WTC11 (cell line): ENCODE results near the gene RPTOR.

Experiments
- CTCF ChIP-seq: fragments of 200-600 bp; IDR thresholded peaks from 2 replicates; pipeline ENCODE4 v1.8.0; 2022; ENCODE audit warnings: antibody characterized with exemption
- NFYB ChIP-seq: sonication (generic); formaldehyde crosslinking; conservative IDR thresholded peaks from 2 replicates; pipeline ENCODE4 v1.8.0; 2022; ENCODE audit warnings: low read depth, missing genetic modification reagents
- PRDM15 ChIP-seq: sonication (generic); formaldehyde crosslinking; IDR thresholded peaks from 2 replicates; pipeline ENCODE4 v1.8.0; 2022; ENCODE audit warnings: missing genetic modification reagents
- SP1 ChIP-seq: sonication (generic); formaldehyde crosslinking; conservative IDR thresholded peaks from 2 replicates; pipeline ENCODE4 v1.8.1; 2022; ENCODE audit warnings: missing genetic modification reagents
- USF1 ChIP-seq: sonication (generic); formaldehyde crosslinking; IDR thresholded peaks from 2 replicates; pipeline ENCODE4 v1.8.0; 2022; ENCODE audit warnings: mild to moderate bottlenecking, missing genetic modification reagents
- ZBTB43 ChIP-seq: sonication (generic); formaldehyde crosslinking; IDR thresholded peaks from 2 replicates; pipeline ENCODE4 v1.8.1; 2023; ENCODE audit warnings: mild to moderate bottlenecking, missing genetic modification reagents
- ZNF121 ChIP-seq: sonication (generic); formaldehyde crosslinking; IDR thresholded peaks from 2 replicates; pipeline ENCODE4 v1.8.0; 2023; ENCODE audit warnings: missing genetic modification reagents
- ZNF317 ChIP-seq: sonication (generic); formaldehyde crosslinking; IDR thresholded peaks from 2 replicates; pipeline ENCODE4 v1.8.1; 2023; ENCODE audit warnings: low read depth, mild to moderate bottlenecking, moderate library complexity, missing genetic modification reagents, borderline replicate concordance
- ZNF512 ChIP-seq: sonication (generic); formaldehyde crosslinking; IDR thresholded peaks from 2 replicates; pipeline ENCODE4 v1.8.1; 2022; ENCODE audit warnings: missing genetic modification reagents, borderline replicate concordance

- TF ChIP-seq ZNF317 (no peak), CTCF (no peak), PRDM15 (CRISPR knock-in tag) (no peak), USF1 (CRISPR knock-in tag) (no peak), ZNF512 (CRISPR knock-in tag) (no peak), ZNF121 (no peak), SP1 (CRISPR knock-in tag) (no peak), ZBTB43 (CRISPR knock-in tag) (no peak), NFYB (CRISPR knock-in tag) (no peak)
These were observed 108.2 kb downstream of the RPTOR start for GRCh38 chr17:80652756-80653330.
